Stimulated activated CD4-positive, alpha-beta T cell treated with anti-CD3 and anti-CD28 coated beads, Interleukin-15, amount 100 ng/mL, for 1 hour (primary cell): Measurements from ENCODE around the gene SPHK1.

Experiments used
- DNase-seq, 2 donors: peaks; one replicate each; pipeline ENCODE4 v3.0.0-alpha.2; 2020; ENCODE audit warnings: low read depth in 1 of 2, low spot score in 1 of 2

Gene SPHK1

GRCh38 chr17:76383546-76384221 is 725 bp upstream of the SPHK1 start:
- DNase-seq = peak in 1 of 2 donors; percentile 25

GRCh38 chr17:76384987-76385891 is 830 bp downstream of the SPHK1 start:
- peak in 1 of 2 donors; percentile 29 for DNase-seq

GRCh38 chr17:76385892-76386786 is 1.7 kb downstream of the SPHK1 start:
- DNase-seq = peak; percentile 66 to 76

DNA sequence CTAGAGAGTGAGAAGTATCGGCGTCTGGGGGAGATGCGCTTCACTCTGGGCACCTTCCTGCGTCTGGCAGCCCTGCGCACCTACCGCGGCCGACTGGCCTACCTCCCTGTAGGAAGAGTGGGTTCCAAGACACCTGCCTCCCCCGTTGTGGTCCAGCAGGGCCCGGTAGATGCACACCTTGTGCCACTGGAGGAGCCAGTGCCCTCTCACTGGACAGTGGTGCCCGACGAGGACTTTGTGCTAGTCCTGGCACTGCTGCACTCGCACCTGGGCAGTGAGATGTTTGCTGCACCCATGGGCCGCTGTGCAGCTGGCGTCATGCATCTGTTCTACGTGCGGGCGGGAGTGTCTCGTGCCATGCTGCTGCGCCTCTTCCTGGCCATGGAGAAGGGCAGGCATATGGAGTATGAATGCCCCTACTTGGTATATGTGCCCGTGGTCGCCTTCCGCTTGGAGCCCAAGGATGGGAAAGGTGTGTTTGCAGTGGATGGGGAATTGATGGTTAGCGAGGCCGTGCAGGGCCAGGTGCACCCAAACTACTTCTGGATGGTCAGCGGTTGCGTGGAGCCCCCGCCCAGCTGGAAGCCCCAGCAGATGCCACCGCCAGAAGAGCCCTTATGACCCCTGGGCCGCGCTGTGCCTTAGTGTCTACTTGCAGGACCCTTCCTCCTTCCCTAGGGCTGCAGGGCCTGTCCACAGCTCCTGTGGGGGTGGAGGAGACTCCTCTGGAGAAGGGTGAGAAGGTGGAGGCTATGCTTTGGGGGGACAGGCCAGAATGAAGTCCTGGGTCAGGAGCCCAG is 2.8 kb downstream of the SPHK1 start:
- DNase-seq = no peak

GRCh38 chr17:76388966-76389888 is 4.8 kb downstream of the SPHK1 start:
- DNase-seq = no peak

GRCh38 chr17:76390003-76390421 is 5.6 kb downstream of the SPHK1 start:
- no peak for DNase-seq

DNA sequence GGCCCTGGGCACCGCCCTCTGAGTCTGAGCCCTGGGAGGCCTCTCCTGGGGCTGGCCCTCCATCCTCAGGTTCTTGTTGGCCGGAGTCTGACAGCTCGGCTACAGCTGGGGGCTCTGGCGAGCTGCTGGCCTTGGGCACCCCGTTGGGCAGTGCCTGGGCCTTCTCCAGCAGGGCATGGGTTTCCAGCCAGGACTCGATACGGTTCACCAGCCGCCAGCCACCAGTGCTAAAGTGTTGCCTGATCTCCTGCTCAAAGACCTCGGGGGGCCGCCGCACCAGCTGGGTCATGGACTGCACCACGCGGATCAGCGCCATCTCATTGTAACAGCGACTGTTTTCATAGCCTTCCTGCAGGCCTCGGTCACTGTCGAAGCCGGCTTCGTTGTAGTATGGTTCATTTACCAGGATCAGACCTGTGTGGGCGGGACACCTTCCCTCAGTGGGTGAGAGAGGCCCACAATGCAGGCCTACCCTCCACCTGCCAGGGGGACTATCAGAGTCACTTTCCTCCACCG is 6.8 kb downstream of the SPHK1 start:
- DNase-seq = no peak

GRCh38 chr17:76394166-76394565 is 9.8 kb downstream of the SPHK1 start:
- DNase-seq = no peak

- no peak for DNase-seq
Measured at GRCh38 chr17:76395980-76396379, 11.6 kb downstream of the SPHK1 start.

DNA sequence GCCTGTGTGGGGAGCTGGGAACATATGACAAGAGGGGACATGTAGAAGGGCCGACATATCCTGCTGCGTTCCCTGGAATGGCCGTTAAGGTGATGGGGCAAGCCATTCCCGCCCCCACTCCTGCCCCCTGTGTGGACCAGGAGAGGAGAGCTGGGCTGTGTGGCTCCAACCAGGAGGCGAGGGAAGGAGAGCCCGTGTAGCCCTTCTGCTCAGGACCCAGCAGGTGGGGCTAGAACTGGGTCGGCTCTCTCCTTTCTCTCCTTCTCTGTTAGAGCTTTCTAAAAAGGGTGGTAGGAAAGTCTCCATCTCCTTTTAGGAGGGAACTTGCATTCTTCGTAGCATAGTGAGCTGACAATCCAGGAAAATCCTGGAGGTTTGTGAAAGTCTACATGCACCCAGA is 12.8 kb downstream of the SPHK1 start:
- no peak for DNase-seq

- DNase-seq = peak; percentile 72 to 77
Measured at GRCh38 chr17:76397687-76398522, 13.5 kb downstream of the SPHK1 start.

- DNase-seq = no peak
Measured at GRCh38 chr17:76398523-76399174, 14.2 kb downstream of the SPHK1 start.

DNA sequence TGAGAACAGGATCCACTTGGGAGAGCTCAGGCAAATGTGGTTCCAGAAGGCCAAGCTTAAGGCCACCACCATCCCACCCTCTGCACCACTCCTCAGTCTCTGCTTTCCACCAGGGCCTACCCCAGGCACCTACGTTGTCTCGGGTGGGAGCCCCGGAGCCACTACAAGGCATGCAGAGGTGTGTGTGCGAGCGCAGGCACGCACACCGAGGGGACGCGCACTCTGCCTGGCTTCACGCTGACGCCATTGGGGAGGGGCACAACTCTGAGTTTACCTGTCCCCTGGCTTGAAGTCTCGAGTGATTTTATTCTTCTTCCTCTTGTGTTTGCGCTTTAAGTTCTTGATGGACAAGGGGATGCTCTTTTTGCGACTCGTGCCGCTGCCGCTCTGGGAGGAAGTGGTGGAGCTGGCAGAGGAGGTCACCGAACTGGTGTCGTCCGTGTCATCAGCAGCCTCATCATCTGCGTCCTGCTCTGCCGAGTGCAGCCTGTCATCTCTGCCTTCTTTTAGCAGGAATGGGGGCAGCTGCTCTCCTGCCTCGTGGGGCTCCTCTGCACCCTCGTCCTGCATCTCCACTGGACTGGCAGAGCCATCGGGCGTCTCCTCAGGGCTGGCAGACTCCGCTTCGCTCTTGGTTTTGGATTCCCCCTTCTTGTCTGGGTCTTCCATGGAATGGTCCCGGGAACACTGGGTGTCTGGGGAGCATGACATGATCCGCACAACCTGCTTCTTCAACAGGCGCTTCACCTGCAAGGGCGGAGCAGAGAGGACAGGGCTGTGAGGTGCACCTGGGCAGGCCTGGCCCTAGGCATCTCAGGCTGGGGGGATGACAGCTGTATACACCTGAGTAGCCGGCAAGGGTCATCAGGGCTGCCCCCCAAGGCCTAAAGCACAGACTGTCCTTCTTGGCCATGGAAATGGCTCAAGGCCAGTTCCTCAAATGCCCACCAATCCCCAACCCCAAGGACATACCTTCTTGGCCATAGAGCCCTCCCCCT is 15.1 kb downstream of the SPHK1 start:
- no peak for DNase-seq

DNA sequence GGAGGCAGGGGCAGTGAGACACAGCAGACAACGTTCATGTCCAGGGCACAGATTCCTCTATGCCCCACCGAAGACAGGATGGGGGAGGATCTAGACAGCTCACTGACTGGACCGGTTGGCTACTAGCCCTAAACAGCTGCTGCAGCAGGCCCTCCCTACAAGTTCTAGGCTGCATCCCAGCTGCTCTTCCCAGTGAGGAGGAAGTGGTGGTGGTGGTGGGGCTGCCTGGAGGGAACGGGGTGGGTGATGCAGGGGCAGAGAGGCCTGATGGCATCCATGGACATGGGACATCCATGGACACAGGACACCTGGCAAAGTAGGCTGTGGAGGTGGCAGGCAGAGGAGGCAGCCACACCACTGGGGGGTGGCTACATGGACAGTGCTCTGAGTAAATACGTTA is 18.3 kb downstream of the SPHK1 start:
- no peak for DNase-seq

- no peak for DNase-seq
Measured at GRCh38 chr17:76404256-76404655, 19.8 kb downstream of the SPHK1 start.

- no peak for DNase-seq
Measured at GRCh38 chr17:76404976-76405563, 20.7 kb downstream of the SPHK1 start.
